Adrenal gland (tissue), 5 donors: ENCODE measurements around the gene NAMPT.

ENCODE experiments used
- POLR2A ChIP-seq, 2 donors: fragments of 450-650 bp; IDR thresholded peaks; one replicate each; pipeline ENCODE4 v1.6.1; 2017; ENCODE audit warnings: antibody characterized with exemption in 2 of 2, mild to moderate bottlenecking in 2 of 2, moderate library complexity in 1 of 2
- TF ChIP-seq, protein P1 (sequence below), 6 experiments: fragments of 450-650 bp in 4 of 6; fragments of 200-600 bp in 2 of 6; sonication (generic) in 1 of 6; IDR thresholded peaks; 1 replicate in 5 of 6; 2 replicates in 1 of 6; pipeline versions ENCODE4 v1.5.1 to v1.8.0; 2016 to 2021; ENCODE audit warnings: antibody characterized with exemption in 6 of 6, mild to moderate bottlenecking in 2 of 6, moderate library complexity in 1 of 6
- donor health status: DM: no; HTN: no; CAD: no.

DNA sequence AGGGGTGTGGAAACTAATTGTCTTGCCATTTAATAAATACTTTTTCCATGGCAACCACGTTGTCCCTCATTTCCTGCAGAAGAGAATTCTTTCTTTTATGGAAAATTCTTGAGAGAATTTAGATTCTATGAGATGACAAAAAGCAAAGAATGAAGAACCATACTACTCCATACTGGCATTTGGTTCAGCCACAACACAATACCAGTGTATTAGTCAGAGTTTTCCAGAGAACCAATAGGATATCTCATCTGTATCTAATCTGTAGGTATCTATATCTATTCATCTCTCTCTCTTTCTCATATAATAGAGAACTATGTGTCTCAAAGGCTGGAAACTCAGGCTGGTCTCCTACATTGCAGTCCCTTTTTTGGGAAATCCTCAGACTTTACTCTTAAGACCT, 44.6 kb upstream of the NAMPT start:
- no peak for TF ChIP-seq POLR2A (IDR thresholded peaks at IDR 0.05)
- TF ChIP-seq, protein P1, sequence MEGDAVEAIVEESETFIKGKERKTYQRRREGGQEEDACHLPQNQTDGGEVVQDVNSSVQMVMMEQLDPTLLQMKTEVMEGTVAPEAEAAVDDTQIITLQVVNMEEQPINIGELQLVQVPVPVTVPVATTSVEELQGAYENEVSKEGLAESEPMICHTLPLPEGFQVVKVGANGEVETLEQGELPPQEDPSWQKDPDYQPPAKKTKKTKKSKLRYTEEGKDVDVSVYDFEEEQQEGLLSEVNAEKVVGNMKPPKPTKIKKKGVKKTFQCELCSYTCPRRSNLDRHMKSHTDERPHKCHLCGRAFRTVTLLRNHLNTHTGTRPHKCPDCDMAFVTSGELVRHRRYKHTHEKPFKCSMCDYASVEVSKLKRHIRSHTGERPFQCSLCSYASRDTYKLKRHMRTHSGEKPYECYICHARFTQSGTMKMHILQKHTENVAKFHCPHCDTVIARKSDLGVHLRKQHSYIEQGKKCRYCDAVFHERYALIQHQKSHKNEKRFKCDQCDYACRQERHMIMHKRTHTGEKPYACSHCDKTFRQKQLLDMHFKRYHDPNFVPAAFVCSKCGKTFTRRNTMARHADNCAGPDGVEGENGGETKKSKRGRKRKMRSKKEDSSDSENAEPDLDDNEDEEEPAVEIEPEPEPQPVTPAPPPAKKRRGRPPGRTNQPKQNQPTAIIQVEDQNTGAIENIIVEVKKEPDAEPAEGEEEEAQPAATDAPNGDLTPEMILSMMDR (IDR thresholded peaks at IDR 0.05), result no peak
